NCI-H345 treated with DMSO at 0.1 percent for 48 hours (cell line): ENCODE data around the gene KMT2A.
"Not testable (repeated sequence)": the region's sequence is repeated elsewhere in the genome, so short reads cannot be mapped to it uniquely, and the experiment has no call there.

Source experiments
- DNase-seq: peaks from one replicate; lab custom pipeline; 2025; ENCODE audit not compliant: unreplicated experiment; lab: John Stamatoyannopoulos, UW

KMT2A gene

GRCh38 chr11:118532091-118532490 is 95.8 kb downstream of the KMT2A start:
- no peak for DNase-seq

DNA sequence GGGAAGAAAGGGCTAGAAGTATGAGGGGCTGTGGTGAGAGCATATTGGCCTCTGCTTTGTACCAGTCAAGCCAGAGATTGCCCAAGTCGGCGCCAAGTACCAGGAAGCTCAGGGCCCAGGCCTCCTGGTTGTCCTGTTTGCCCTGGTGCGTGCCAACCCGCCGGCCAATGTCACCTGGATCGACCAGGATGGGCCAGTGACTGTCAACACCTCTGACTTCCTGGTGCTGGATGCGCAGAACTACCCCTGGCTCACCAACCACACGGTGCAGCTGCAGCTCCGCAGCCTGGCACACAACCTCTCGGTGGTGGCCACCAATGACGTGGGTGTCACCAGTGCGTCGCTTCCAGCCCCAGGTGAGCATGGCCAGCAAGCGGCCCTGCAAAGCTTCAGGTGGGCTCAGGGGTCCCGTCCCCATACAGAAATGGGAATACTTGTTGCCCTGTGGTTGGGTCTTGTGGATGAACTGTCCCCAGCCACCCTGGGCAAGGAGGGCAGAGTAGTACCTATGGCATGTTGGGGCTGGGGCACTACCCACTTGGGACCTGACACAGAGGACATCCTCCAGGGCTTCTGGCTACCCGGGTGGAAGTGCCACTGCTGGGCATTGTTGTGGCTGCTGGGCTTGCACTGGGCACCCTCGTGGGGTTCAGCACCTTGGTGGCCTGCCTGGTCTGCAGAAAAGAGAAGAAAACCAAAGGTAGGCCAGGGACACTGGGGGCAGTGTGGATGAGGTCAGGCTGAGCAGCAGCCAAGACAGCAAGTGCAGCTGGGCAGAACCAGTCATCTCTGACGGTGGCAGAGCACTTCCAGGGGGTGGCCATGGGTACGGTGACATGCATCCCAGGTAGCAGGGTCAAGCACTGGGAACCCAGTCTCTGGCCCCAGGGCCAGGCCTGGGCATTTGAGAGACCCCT is 96.8 kb downstream of the KMT2A start:
- no peak for DNase-seq

DNA sequence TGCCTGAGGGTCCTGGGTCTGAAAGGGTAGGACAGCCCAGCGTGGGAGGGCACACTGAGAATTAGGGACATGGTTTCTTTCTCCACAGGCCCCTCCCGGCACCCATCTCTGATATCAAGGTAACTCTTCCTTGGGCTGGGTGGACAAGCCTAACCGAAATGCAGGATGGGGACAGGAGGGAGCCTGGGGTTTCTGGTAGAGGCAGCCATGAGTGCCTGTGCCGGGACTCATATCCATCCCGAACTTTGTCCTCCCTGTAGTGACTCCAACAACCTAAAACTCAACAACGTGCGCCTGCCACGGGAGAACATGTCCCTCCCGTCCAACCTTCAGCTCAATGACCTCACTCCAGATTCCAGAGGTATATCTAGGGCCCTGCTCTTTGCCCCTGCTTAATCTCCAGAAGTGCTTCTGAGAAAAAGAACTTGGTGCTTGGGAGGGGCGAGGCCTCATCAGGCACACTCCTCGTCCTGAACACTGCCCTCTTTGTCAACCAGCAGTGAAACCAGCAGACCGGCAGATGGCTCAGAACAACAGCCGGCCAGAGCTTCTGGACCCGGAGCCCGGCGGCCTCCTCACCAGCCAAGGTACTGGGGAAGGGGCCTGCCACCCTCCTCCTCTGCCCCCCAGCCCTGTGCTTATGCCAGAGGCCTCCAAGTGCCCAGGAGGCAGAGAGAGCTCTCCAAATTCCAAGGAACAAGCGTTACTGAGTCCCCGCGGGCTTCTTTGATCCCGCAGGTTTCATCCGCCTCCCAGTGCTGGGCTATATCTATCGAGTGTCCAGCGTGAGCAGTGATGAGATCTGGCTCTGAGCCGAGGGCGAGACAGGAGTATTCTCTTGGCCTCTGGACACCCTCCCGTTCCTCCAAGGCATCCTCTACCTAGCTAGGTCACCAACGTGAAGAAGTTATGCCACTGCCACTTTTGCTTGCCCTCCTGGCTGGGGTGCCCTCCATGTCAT is 97.8 kb downstream of the KMT2A start:
- DNase-seq: no peak

DNA sequence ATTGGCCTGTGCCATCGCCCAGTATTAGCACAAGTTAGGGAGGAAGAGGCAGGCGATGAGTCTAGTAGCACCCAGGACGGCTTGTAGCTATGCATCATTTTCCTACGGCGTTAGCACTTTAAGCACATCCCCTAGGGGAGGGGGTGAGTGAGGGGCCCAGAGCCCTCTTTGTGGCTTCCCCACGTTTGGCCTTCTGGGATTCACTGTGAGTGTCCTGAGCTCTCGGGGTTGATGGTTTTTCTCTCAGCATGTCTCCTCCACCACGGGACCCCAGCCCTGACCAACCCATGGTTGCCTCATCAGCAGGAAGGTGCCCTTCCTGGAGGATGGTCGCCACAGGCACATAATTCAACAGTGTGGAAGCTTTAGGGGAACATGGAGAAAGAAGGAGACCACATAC is 99.0 kb downstream of the KMT2A start:
- no peak for DNase-seq

DNA sequence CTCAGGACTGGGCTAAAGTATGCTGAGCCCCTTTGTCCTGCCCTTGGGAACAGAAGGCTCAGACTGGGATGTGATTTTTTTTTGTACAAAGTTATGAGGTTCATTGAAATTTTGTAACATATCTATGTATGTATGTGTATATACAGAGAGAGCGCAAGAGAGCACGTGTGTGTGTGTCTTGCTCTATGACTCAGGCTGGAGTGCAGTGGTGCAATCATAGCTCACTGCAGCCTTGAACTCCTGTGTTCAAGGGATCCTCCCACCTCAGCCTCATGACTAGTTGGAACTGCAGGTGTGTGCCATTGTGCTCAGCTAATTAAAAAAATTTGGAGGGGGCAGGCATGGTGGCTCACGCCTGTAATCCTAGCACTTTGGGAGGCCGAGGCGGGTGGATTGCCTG is 100.4 kb downstream of the KMT2A start:
- DNase-seq: no peak

- DNase-seq: no peak
Measured at GRCh38 chr11:118537409-118537980, 101.2 kb downstream of the KMT2A start.

GRCh38 chr11:118544010-118544646 is 107.8 kb downstream of the KMT2A start:
- no peak for DNase-seq

GRCh38 chr11:118544647-118545010 is 108.3 kb downstream of the KMT2A start:
- DNase-seq: no peak

DNA sequence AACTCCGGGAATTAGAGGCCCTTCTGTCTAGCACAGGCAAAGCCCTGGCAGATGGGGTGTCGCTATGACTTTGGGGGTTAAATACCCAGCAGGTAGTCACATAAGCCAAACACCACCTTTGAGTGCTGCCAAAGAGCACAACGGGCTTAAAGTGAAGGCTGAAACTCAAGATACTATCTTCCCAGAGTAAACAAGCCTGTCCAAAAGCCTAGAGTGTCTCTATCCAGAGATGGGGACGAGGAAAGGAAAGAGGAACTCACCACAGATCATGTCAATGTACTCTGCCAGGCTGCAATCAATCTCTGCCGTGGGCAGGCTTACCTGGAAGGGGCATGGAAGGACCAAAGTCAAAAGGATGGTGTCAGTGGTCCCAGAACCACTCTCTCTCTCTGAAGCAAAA is 109.2 kb downstream of the KMT2A start:
- DNase-seq: no peak

- DNase-seq: no peak
Measured at GRCh38 chr11:118547132-118547531, 110.8 kb downstream of the KMT2A start.

- no peak for DNase-seq
Measured at GRCh38 chr11:118552341-118552740, 116.0 kb downstream of the KMT2A start.

GRCh38 chr11:118560806-118561205 is 124.5 kb downstream of the KMT2A start:
- DNase-seq: no peak

DNA sequence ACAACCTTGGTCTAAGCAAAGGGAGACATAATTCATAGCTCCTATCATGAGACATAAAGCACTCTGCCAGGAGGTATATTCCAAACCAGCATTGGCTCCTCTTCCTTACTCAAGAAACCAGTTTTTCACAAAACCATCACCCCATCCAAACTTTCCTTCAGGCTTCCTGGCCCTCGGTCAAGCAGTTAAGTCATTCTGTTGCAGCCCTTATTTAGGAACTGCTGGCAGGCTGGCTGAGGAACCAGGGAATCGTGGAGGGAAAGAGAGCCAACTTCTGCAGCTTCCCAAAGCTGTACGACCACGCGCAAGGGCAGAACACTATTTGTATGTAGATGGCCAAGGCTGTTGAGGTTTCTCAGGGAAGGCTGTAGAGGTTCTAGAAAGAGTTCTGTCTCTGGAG is 128.8 kb downstream of the KMT2A start:
- DNase-seq: no peak

DNA sequence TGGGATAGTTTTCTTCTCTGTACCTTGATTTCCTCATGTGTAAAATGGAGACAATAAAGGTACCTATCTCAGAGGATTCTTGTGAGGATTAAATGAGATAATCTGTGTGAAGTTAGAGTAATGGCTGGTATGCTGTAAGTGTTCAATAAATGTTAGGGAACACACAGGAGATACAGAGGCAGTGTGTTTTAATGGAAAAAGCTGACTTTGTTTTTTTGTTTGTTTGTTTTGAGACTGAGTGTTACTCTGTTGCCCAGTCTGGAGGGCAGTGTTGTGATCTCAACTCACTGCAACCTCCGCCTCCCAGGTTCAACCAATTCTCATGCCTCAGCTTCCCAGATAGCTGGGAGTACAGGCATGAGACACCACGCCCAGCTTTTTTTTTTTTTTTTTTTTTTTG is 133.4 kb downstream of the KMT2A start:
- no peak for DNase-seq

- DNase-seq: no peak
Measured at GRCh38 chr11:118570787-118571186, 134.5 kb downstream of the KMT2A start.

DNA sequence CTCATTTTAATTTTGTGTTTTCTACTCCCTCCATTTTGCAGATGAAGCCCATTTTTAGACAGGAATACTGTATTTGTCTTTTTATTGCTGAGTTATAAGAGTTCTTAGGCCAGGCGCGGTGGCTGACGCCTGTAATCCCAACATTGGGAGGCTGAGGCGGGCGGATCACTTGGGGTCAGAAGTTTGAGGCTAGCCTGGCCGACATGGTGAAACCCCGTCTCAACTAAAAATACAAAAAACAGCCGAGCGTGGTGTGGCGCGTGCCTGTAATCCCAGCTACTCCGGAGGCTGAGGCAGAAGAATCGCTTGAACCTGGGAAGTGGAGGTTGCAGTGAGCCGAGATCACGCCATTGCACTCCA is 135.4 kb downstream of the KMT2A start:
- not testable (repeated sequence) for DNase-seq

- DNase-seq: peak; percentile 41
Measured at GRCh38 chr11:118572061-118572980, 136.0 kb downstream of the KMT2A start, which contains the start of gene ARCN1. TSS of gene ARCN1 (plus strand) at chr11:118572409. CDS start at chr11:118572548, 139 bp downstream.

DNA sequence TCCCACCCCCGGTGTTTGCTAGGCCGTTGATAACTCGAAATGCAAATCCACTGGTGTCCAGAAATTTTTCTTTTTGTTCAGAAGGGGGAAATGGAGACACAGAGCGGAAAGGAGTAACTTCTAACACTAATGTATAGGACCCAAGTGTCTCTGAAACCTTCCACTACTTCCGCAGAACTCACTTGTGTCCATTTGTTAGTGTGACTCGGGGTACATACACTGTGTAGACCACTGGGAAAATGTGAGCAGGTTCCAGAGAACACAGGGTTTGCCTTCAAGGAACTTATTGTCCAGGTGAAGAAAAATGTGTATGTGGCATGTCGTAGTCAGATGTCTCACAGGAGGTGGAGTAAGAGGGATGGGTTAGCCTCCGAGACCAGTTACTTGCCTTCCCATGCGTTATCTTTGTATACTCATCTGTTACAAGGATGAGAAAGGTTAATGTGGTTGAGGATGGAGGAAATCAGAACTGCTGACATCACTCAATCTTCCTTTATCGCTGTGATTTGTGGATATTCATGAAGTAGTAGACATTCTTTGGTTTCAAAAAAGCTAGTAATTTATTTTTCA is 136.8 kb downstream of the KMT2A start:
- no peak for DNase-seq

DNA sequence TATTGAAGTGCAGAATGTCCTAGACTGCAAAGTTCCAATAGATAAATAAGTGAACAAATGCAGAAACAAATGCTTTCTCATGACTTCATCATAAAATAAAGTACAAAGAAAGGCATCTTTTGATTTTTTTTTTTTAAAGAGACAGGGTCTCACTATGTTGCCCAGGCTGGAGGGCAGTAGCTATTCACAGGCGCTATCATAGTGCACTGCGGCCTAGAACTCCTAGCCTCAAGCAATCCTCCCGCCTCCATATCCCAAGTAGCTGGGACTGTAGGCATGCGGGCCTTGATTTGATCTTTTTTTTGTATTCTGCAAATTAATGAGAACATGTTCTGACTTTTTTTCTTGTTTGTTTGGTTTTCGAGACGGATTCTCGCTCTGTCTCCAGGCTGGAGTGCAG is 138.3 kb downstream of the KMT2A start:
- DNase-seq: no peak
